ENCODE measurements around the gene CDX2. TPM values are rescaled to one million over a fixed set of nuclear protein-coding genes. Genes with fewer than 3 reads are reported as not detected.
"Not testable (repeated sequence)": the region's sequence is repeated elsewhere in the genome, so short reads cannot be mapped to it uniquely, and the experiment has no call there.

CDX2 gene
- total RNA-seq: not detected in 2 replicates

GRCh38 chr13:27969082-27969865 is at the start of gene CDX2:
CDX2 (minus strand) TSS chr13:27969315; CDS start chr13:27969006, 309 bp downstream.
- no peak within 1 kb of the TSS for H3K4me3 ChIP-seq (ENCODE audit: low read depth, low read length)
- DNase-seq (ENCODE audit: low read depth): no peak
- TF ChIP-seq CTCF (conservative IDR thresholded peaks at IDR 0.05; ENCODE audit: low read depth, low read length): no peak

- no peak for TF ChIP-seq CTCF (conservative IDR thresholded peaks at IDR 0.05; ENCODE audit: low read depth, low read length)
- no peak overlapping the region for H3K4me3 ChIP-seq (ENCODE audit: low read depth, low read length)
- DNase-seq (ENCODE audit: low read depth): no peak
Measured at GRCh38 chr13:28014301-28014700, 45.2 kb upstream of the CDX2 start.

- H3K4me3 ChIP-seq (ENCODE audit: low read depth, low read length): no peak overlapping the region
- DNase-seq (ENCODE audit: low read depth): no peak
- no peak for TF ChIP-seq CTCF (conservative IDR thresholded peaks at IDR 0.05; ENCODE audit: low read depth, low read length)
Measured at GRCh38 chr13:28013482-28013881, 44.4 kb upstream of the CDX2 start.

GRCh38 chr13:28012896-28013295 is 43.8 kb upstream of the CDX2 start:
- no peak overlapping the region for H3K4me3 ChIP-seq (ENCODE audit: low read depth, low read length)
- no peak for TF ChIP-seq CTCF (conservative IDR thresholded peaks at IDR 0.05; ENCODE audit: low read depth, low read length)
- no peak for DNase-seq (ENCODE audit: low read depth)

- no peak overlapping the region for H3K4me3 ChIP-seq (ENCODE audit: low read depth, low read length)
- TF ChIP-seq CTCF (conservative IDR thresholded peaks at IDR 0.05; ENCODE audit: low read depth, low read length): no peak
- no peak for DNase-seq (ENCODE audit: low read depth)
Measured at GRCh38 chr13:28012383-28012782, 43.3 kb upstream of the CDX2 start.

GRCh38 chr13:28010046-28010445 is 40.9 kb upstream of the CDX2 start:
- no peak for DNase-seq (ENCODE audit: low read depth)
- H3K4me3 ChIP-seq (ENCODE audit: low read depth, low read length): no peak overlapping the region
- TF ChIP-seq CTCF (conservative IDR thresholded peaks at IDR 0.05; ENCODE audit: low read depth, low read length): no peak

- DNase-seq (ENCODE audit: low read depth); H3K4me3 ChIP-seq (ENCODE audit: low read depth, low read length): not testable (repeated sequence)
Measured at GRCh38 chr13:28005016-28005415, 35.9 kb upstream of the CDX2 start.

Measured in epithelial cell of proximal tubule (primary cell).